GM18502 (cell line): ENCODE measurements around the gene CLK4.

Experiments
- ATAC-seq: cut with Tn5 transposase; IDR thresholded peaks from one replicate; pipeline ENCODE4 v1.9.1; 2021; ENCODE audit warnings: mild to moderate bottlenecking; ENCODE audit not compliant: unreplicated experiment, poor library complexity

Gene CLK4

DNA sequence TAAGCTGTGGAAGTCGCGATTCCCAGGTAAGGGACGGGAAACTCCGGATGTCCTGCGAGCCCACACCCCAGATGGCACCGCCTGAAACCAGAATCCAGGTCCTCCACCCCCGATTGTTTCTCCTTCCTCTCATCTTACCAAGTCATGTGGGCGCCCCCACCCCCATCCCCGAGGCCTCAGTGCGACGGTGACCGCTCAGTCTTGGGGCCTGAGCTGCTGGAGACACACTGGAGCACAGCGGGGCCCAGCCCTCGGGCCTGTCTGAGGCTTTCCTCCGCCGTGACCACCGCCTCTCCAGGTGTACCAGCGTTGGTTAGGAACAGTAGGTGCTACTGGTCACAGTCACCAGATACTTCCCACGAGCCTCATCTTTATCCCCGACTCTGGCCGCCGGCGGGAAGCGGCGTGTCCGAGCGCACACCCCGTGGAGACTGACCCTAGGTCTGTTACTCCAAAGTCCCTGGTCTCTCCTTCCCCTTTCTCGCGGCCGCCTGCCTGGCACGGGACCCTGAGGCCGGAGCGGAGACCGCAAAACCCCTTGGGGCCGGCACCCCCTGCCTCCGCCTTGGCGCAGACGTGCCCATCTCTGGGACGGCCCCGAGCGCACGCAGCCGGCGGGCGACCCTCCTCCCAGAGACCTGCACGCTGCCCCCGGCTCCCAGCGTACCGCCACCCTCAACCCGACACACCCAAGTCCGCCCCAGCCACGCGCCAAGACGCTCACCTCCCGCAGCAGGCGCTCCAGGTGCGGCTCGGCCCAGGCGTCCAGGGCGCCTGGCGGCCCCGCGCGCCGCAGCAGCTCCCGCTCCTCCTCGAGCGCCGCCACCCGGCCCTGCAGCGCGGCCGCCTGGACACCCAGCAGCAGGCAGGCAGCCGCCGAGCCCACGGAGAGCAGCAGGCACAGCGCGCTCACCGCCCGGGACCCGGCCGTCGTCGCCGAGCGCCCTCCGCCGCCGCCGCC lies 37.4 kb downstream of the CLK4 start:
- ATAC-seq: peak; percentile 14

- ATAC-seq: no peak
These were observed 38.1 kb downstream of the CLK4 start for GRCh38 chr5:178588769-178589168.

DNA sequence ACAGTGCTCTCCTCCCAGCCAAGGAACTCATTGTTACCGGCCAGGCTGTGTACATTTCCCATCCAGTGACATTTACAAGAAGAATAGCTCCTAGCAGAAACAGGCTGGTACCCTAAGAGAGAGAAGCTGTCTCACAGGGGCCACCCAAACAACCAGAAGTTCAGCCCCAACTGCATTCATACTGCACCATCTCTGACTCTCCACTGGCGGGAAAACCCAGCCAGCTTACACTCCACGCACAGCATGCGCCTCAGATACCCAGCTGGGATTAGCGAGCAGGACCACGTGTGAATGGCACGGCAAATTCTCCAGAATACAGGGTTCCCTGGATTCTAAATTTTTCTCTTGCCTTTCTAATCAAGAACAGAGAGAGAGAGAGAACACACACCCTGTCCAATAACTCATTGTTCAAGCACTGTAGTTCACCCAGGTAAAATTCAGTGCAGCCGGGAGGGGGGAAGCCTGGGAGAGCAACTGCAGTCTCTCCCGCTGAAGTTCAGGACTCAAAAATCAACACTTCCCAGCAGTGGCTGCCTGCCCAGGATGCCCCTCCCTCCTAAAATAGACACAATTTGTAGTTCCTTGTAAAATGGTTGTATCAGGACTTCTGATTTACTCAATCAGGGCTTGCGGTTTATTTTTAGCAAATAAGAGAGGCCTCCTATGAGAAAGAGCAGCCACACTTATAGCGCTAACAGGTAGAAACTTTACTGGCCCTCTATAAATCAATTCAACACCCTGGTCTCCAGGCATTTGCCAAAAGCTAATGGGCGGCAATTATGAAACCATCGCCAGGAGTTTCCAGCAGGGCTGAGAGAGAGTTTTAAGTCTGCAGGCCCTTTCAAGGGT lies 38.9 kb downstream of the CLK4 start:
- no peak for ATAC-seq

DNA sequence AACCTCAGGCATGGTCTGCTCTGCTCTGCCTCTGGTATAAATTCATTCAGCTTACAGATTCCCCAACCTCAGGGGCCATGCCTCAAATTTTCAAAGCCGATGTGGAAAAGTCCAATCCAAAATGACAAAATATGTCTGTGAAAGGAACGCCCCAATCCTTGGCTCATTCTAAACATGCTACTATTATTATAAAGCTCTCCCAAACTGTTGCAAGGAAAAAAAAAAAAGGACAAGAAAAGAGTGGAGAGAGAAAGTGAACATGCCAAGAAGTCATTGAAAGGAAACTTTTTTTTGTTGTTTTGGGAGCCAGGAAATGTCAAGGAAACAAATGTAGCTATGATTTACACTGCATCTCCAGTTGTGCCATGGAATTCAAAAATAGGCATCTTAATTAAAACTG lies 40.5 kb downstream of the CLK4 start:
- no peak for ATAC-seq

GRCh38 chr5:178585421-178585820 lies 41.4 kb downstream of the CLK4 start:
- peak; percentile 79 for ATAC-seq

- no peak for ATAC-seq
These were observed 43.6 kb downstream of the CLK4 start for GRCh38 chr5:178583279-178583678.

DNA sequence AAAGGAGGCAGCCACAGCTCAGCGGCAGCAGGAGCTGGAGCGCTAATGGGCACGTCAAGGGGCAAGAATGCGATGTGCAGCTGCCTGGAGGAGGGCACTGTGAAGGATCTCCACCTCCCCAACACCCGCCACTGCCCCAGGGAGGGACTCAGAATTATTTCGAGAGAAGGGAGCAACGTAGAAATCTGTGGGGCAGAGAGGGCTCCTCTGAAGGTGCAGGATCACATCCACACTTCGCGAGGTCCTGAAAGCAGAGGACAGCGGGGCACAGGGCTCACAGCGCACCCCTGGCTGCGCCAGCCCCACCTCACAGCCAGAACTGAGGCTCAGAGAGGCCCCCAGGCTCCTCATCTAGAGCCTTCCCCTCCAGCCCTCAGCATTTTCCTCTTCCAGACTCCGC lies 44.6 kb downstream of the CLK4 start:
- no peak for ATAC-seq

DNA sequence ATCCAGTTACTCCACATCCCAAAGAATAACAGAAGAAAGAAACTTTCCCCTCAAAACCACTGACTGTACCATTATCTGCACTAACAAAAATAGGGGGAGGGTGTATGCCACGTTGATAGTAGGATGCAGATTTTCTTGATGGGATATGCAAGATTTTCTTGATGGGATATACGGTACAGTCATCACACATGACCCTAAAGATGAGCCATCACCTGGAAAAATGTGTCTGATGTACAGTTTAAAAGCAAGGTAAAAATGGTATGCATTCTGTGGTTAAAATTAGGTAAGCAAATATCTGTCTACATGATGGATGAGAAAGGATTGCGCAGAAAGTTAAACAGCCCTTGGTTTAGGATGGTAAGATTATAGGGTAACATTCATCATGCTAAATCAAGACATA lies 45.2 kb downstream of the CLK4 start:
- no peak for ATAC-seq

GRCh38 chr5:178580271-178580955 lies 46.4 kb downstream of the CLK4 start:
- no peak for ATAC-seq

DNA sequence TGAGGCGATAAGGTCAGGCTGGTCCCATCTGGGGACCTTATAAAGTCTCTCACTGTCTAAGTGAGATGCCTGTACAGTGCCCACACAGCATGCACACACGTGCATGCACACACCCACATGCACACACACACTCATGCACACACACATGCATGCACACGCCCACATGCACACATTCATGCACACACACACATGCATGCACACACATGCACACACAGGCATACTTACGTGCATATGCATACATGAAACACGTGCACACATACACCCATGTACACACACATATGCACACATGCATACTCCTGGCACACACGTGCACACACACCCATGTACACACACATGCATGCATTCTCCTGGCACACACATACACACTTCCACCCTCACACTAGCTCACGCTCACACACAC lies 48.9 kb downstream of the CLK4 start:
- ATAC-seq: no peak

DNA sequence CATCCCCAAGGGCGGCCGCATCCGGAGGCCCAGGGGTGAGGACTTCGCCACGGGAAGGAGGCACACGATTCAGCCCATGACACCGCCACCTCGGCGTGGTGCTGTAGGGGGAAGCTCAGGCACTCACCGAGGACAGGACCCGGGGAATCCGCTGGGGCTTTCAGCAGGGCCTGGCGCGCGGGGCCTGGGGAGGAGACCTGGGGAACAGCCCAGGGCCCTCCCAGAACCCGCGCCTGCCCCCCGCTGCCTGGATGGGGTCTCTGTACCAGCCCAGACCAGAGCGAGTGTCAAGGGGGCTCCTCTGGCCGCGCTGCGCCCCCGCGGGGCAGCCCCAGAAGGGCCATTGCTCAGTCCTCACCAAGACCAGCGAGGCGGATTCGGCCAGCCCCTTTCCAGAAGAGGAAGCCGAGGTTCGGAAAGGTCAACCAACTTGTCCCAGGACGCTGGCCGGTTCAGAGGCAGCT lies 49.4 kb downstream of the CLK4 start:
- no peak for ATAC-seq

DNA sequence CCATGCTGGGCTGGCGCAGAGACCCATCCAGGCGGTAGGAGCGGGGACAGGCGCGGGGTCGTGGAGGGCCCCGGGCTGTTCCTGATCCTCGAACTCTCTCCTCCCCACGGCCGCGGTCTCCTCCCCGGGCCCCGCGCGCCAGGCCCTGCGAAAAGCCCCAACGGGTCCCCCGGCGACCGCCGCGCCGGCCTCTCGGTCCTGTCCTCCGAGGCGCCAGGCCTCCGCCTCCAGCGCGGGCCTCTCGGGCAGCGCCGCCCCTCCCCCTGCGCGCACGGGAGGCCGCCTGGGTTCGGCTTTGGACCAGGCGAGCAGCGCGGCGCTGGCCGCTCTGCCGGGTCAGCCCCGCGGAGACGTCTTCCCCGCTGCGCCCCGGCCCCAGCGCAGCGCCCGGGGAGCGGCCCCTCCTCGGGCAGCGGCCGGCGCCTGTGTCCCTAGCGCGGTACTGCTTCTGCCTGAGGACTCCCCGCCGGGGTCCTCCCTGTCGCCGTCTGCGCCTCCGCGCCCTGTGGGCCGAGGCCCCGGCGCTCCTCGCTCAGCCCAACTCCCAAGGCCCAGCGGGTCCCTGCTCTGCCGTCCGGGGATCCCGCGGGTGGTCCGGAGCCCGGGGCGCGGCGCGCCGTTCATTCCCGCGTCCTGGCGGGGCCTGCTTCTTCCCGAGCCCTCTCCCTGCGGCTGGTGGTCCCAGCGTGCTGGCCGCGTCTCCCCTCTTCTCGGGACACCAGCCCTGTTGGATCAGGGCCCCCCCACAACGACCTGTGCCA lies 50.1 kb downstream of the CLK4 start:
- ATAC-seq: no peak

DNA sequence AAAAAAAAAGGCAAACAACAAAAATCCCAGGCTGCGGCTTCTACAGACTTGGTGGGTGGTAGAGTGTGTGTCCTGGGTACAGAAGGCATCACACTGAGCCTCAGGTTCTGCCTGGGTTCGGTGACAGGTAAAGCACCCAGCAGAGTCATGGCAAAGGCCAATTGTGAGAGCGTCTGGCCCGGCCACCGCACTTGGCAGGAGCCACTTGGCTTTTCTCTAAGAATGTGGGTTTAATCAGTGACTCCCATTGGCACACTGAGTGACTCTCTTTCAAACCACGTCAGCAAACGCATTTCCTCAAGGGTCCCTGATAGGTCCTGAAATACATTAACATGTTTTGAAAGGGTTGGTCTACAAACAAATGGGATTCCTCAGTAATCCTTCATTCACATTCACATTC lies 53.6 kb downstream of the CLK4 start:
- ATAC-seq: no peak

- no peak for ATAC-seq
These were observed 54.2 kb downstream of the CLK4 start for GRCh38 chr5:178572617-178573016.

DNA sequence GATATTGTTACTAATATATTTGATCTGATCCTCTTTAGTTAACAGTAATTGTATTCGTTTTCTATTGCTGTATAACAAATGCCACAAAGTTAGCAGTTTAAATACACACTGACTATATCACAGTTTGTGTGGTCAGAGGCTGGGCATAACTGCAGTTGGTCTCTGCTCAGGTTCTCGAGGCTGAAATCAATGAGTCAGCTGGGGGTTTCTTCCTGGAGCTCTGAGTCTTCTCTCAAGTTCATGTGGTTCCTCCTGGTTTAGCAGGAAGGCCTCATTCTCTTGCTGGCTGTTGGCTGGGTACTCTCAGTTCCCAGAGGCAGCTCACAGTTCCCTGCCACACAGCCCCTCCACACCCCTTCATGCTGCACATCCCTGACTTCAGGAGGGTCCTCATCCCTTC lies 57.4 kb downstream of the CLK4 start:
- ATAC-seq: no peak

GRCh38 chr5:178564811-178565550 lies 61.9 kb downstream of the CLK4 start:
- ATAC-seq: no peak

DNA sequence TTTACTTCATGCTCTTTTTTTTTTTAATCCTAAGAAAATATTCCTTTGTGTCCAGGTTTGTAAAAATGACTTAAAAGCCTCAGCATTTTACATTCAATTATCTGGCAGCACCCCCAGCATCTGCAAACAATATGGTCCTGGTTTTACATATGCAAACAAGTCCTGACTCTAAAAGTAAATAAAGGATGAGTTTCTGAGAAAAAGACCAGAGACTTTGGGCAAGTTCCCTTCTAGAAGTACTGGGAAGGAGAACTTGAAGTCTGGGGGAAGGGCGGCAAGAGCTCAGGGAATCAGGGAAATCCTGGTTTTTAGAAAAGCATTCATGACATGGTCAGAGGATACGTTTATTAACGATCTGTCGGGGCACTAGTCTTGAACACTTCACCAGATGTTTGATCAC lies 62.5 kb downstream of the CLK4 start:
- ATAC-seq: no peak

DNA sequence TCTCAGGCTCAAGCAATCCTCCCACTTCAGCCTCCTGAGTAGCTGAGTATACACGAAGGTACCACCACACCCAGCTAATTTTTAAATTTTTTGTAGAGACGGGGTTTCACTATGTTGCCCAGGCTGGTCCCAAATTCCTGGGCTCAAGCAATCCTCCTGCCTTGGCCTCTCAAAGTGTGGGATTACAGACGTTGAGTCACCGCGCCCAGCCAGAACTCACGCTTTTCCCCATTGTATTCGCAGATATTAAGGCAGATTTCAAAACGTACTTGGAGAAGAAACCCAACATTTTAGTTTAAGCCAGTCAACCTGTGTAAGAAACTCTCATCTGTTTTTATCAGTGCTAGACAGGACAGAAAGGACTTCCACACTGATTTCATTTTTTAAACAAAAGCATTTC lies 63.2 kb downstream of the CLK4 start:
- no peak for ATAC-seq

DNA sequence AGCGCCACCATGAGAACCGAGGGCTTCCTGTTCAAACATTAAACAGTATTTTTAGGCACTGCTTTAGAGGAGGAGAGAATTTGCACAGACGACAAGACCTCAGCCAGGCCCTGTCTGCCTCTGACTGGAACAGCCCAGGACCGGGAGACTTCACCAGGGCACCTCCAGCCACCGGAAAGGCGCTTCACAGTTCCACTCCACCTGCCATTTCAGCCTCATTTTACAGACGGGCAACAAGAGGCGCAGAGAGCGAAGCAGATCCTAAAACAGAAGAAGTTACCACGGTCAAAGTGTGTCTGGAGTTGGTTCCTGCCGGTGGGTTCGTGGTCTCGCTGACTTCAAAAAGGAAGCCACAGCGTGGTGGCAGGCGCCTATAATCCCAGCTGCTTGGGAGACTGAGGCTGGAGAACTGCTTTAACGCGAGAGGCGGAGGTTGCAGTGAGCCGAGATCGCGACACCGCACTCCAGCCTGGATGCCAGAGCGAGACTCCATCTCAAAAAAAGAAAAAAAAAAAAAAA lies 65.0 kb downstream of the CLK4 start:
- ATAC-seq: no peak
